SK-N-SH treated with all-trans-retinoic acid at 6 μM for 48 hours (cell line): ENCODE results near the gene ANXA3.

Source experiments
- TCF4 ChIP-seq: fragments of 250-450 bp; sonication (Bioruptor Pico); IDR thresholded peaks from 2 replicates; pipeline ENCODE4 v1.8.0; 2021; ENCODE audit warnings: mild to moderate bottlenecking, moderate library complexity, borderline replicate concordance
- TF ChIP-seq, protein P1 (sequence below): fragments of 250-450 bp; sonication (Bioruptor Pico); IDR thresholded peaks from 2 replicates; pipeline ENCODE4 v1.8.0; 2021; ENCODE audit warnings: low read depth, mild to moderate bottlenecking, moderate library complexity, borderline replicate concordance
- TF ChIP-seq, protein P2 (sequence below): fragments of 250-450 bp; sonication (Bioruptor Pico); IDR thresholded peaks from 2 replicates; pipeline ENCODE4 v1.8.0; 2020; ENCODE audit warnings: mild to moderate bottlenecking, moderate library complexity, borderline replicate concordance

DNA sequence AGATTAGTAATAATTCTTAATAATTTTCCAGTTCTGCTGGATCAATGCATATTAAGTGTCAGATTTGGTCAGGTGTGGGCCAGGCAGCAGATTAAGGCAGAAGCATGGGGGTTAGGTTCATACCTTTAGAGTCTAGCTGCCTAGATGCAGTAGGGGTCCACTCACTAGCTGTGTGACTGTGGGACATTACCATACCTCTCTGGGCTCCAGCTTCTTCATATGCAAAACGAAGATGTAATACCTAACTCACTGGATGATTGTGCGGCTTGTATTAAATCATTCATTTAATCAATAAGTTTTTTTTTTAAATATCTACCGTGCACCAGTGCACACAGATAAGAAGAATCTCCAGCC lies 1.4 kb downstream of the ANXA3 start:
- TF ChIP-seq, protein P1, sequence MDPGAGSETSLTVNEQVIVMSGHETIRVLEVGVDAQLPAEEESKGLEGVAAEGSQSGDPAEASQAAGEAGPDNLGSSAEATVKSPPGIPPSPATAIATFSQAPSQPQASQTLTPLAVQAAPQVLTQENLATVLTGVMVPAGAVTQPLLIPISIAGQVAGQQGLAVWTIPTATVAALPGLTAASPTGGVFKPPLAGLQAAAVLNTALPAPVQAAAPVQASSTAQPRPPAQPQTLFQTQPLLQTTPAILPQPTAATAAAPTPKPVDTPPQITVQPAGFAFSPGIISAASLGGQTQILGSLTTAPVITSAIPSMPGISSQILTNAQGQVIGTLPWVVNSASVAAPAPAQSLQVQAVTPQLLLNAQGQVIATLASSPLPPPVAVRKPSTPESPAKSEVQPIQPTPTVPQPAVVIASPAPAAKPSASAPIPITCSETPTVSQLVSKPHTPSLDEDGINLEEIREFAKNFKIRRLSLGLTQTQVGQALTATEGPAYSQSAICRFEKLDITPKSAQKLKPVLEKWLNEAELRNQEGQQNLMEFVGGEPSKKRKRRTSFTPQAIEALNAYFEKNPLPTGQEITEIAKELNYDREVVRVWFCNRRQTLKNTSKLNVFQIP = no peak
- no peak for TF ChIP-seq TCF4 (CRISPR knock-in tag)
- TF ChIP-seq, protein P2, sequence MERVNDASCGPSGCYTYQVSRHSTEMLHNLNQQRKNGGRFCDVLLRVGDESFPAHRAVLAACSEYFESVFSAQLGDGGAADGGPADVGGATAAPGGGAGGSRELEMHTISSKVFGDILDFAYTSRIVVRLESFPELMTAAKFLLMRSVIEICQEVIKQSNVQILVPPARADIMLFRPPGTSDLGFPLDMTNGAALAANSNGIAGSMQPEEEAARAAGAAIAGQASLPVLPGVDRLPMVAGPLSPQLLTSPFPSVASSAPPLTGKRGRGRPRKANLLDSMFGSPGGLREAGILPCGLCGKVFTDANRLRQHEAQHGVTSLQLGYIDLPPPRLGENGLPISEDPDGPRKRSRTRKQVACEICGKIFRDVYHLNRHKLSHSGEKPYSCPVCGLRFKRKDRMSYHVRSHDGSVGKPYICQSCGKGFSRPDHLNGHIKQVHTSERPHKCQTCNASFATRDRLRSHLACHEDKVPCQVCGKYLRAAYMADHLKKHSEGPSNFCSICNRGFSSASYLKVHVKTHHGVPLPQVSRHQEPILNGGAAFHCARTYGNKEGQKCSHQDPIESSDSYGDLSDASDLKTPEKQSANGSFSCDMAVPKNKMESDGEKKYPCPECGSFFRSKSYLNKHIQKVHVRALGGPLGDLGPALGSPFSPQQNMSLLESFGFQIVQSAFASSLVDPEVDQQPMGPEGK (CRISPR knock-in tag) = no peak
